ENCODE results near the gene MRPS23. TPM values are rescaled to one million over a fixed set of nuclear protein-coding genes. Genes with fewer than 3 reads are reported as not detected.

Gene MRPS23
- total and polyA plus RNA-seq, 8 donors, result 5.8 to 25.4 (median 15.2) TPM

DNA sequence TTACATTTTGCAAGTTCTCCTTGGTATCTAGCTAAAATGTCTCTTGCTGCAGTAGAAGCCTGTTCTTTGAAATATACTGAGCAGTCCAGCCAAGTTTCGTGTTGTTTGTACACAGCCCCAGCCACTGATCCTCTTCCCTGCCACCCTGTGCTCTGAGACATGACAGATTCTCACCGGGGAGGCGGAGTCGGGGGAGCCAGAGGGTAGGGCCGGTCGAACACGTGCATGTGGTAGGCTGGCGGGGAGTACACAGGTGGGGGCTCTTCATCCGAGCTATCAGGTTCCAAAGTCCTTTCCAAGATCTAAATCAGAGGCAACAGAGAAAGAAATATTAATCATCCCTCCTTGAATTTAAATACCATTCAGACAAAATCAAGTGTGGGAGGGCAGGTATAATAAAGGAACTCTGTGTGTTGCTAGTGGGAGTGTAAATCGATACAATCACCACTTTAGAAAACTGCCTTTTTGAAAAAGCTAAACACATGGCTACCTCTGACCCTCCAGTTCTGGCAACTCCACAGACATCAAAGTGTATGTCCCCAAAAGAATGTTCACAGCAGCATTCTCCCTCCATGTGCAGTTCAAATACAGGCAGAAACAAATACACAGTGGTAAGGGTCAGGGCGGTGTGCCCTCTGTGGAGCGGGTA lies 29.7 kb upstream of the MRPS23 start:
- DNase-seq (peak in 3 of 6 donors; percentile 57 to 65 (median 64)), ATAC-seq (peak; percentile 31 to 69 (median 62)), FAIRE-seq (no peak)
- no peak overlapping the region for H3K4me3 ChIP-seq
- peaks cover 0 to 10% (median 8%) of the 10 kb centered on the region in 3 donors for H3K4me1 ChIP-seq
- H3K9me3 ChIP-seq, result no peaks in the 10 kb centered on the region
- H3K36me3 ChIP-seq, result peaks cover 0 to 7% (median 5%) of the 10 kb centered on the region in 3 donors
- TF ChIP-seq CTCF (IDR thresholded peaks at IDR 0.05), result no peak
- peak overlapping the region; percentile 1 to 62 (median 46) for H3K27ac ChIP-seq
- H3K27me3 ChIP-seq, result no peaks in the 10 kb centered on the region
- intact Hi-C loops (cut with DNase I), result no loop called here
- WGBS, 2 donors, result 62% methylated on average over 12 of the region's 12 CpGs

DNA sequence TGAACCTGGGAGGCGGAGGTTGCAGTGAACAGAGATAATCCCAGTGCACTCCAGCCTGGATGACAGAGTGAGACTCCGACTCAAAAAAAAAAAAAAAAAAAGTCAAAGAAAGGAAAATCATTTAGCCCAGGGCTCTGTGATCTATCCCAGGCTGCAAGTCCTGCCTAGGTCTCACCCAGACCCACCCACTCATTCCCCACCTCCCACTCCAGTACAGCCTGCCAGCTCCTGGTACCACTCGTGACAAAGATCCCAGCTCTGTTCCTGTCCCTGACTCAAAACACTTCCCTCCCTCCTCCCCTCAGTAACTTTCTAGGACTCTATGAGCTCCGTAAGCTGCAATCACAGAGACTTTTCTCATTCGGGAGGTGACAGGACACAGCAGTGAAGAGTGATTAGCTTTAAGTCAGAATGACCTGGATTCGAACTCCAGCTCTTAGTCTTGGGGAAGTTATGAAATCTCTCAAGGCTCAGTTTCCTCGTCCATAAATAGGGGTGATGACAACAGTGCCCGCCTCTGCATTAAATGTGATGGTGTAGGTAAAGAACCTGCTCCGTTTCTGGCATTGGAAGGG lies 28.0 kb upstream of the MRPS23 start:
- peaks cover 0 to 7% (median 5%) of the 10 kb centered on the region in 3 donors for H3K36me3 ChIP-seq
- no peak overlapping the region for H3K27ac ChIP-seq
- FAIRE-seq (no peak), ATAC-seq (no peak), DNase-seq (no peak)
- intact Hi-C loops (cut with DNase I), result no loop called here
- H3K4me1 ChIP-seq, result peaks cover 0 to 10% (median 8%) of the 10 kb centered on the region in 3 donors
- WGBS, 2 donors, result 81 to 83% methylated on average over 9 of the region's 9 CpGs
- H3K9me3 ChIP-seq, result no peaks in the 10 kb centered on the region
- TF ChIP-seq CTCF (IDR thresholded peaks at IDR 0.05), result no peak
- no peak overlapping the region for H3K4me3 ChIP-seq
- no peaks in the 10 kb centered on the region for H3K27me3 ChIP-seq

DNA sequence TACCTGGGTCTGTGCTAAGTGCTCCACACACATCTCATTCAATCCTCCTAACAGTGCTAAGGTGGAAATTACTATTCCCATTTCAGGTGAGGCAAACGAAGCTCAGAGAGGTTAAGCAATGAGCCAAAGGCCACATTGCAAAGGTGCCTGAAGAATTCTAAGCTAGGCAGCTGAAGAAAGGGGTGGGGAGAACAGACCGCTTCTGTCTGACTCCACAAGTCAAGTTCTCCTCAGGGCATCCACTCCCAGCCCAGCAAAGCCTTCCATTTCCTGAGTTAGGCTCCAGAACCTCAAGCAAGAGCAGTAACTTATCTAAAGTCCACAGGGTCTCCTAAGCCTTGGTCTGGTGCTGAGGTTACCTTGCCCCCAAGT lies 27.0 kb upstream of the MRPS23 start:
- intact Hi-C loops (cut with DNase I), result no loop called here
- no peak for FAIRE-seq

DNA sequence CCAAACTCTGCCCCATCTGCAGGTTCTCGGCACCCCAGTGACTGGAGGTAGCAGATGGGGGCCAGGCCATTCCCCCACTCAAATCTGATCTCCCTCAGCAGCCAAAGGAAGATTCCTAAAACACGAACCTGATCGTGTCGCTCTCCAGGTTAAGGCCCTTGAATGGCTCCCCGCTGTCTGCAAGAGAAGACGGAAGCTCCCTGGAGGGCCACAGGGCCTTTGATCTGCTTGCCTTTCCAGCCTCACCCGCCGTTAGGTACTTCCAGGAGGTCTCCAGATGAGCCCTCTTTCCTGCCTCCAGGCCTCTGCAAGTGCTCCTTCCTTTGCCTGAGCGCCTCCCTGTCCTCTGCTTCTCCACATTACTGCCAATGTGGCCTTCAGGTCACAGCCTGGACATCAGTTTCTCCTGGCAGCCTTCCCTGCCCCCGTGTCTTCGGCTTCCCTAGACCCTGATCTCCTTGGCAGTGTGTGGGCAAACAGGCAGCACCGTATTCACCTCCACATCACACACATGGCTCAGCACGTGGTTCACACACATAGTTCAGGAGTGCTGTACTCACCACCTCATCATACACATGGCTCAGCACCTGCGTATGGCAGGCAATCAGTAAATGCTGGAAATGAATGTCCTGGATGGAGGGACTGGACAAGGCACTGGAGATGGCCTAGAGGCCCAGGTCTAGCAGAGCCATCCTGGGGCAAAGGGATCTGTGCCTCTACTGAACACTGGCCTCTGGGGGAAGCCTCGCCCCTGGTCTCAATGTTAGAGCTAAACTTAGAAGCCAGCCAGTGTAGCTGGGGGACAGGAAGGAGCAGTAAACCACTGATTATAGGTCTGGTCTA lies 26.4 kb upstream of the MRPS23 start:
- no peaks in the 10 kb centered on the region for H3K27me3 ChIP-seq
- H3K27ac ChIP-seq, result peak overlapping the region in 3 of 4 donors; percentile 65 to 85 (median 76)
- ATAC-seq, result no peak
- H3K9me3 ChIP-seq, result no peaks in the 10 kb centered on the region
- no peak for DNase-seq
- no peak overlapping the region for H3K4me3 ChIP-seq
- FAIRE-seq, result no peak
- 81 to 83% methylated on average over 15 of the region's 15 CpGs for WGBS, 2 donors
- peaks cover 0 to 7% (median 5%) of the 10 kb centered on the region in 3 donors for H3K36me3 ChIP-seq
- no peak for TF ChIP-seq CTCF (IDR thresholded peaks at IDR 0.05)
- intact Hi-C loops (cut with DNase I), result no loop called here
- H3K4me1 ChIP-seq, result peaks cover 0 to 10% (median 8%) of the 10 kb centered on the region in 3 donors

More for the DNA sequence above, 27.0 kb upstream of the MRPS23 start:
- ATAC-seq (no peak), DNase-seq (no peak)
- H3K9me3 ChIP-seq, result no peaks in the 10 kb centered on the region
- H3K27ac ChIP-seq, result no peak overlapping the region
- TF ChIP-seq CTCF (IDR thresholded peaks at IDR 0.05), result no peak
- peaks cover 0 to 7% (median 5%) of the 10 kb centered on the region in 3 donors for H3K36me3 ChIP-seq
- no peaks in the 10 kb centered on the region for H3K27me3 ChIP-seq
- H3K4me1 ChIP-seq, result peaks cover 0 to 10% (median 8%) of the 10 kb centered on the region in 3 donors
- H3K4me3 ChIP-seq, result no peak overlapping the region
- WGBS, 2 donors, result 80 to 88% methylated on average over 2 of the region's 2 CpGs

Measured in pancreas (tissue), 10 donors.